ENCODE data around the gene TMEM204.

DNA sequence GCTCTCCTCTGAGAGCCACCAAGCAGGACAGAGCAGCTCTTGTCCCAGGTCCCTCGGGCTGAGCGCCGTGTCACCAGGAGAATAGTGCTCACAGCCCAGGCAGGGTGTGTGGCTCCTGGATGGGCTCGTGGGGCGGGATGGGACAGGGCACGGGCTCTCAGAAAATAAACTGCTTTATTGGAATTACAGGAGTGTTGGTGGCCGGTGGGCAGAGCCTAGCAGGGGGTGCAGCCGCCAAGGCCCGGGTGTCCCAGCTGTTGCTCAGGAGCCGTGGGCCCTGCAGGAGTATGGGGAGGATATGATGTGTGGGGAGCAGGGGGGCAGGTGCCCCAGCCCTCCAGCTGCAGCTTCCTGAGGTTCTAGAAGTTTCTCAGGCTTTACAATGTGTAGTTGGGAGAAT is 23.2 kb upstream of the TMEM204 start:
- TF ChIP-seq EZH2 (IDR thresholded peaks at IDR 0.05; ENCODE audit: borderline replicate concordance, low read length): no peak
- TF ChIP-seq, protein P1, sequence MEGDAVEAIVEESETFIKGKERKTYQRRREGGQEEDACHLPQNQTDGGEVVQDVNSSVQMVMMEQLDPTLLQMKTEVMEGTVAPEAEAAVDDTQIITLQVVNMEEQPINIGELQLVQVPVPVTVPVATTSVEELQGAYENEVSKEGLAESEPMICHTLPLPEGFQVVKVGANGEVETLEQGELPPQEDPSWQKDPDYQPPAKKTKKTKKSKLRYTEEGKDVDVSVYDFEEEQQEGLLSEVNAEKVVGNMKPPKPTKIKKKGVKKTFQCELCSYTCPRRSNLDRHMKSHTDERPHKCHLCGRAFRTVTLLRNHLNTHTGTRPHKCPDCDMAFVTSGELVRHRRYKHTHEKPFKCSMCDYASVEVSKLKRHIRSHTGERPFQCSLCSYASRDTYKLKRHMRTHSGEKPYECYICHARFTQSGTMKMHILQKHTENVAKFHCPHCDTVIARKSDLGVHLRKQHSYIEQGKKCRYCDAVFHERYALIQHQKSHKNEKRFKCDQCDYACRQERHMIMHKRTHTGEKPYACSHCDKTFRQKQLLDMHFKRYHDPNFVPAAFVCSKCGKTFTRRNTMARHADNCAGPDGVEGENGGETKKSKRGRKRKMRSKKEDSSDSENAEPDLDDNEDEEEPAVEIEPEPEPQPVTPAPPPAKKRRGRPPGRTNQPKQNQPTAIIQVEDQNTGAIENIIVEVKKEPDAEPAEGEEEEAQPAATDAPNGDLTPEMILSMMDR (conservative IDR thresholded peaks at IDR 0.05 in 1 of 2, IDR thresholded peaks at IDR 0.05 in 1 of 2; ENCODE audit: extremely low read depth in 1 of 2, insufficient read depth in 1 of 2, low read depth in 1 of 2, low read length in 2 of 2): no peak

Data from mammary epithelial cell (primary cell).